H1 (cell line): ENCODE measurements around the gene P3H1. TPM values are rescaled to one million over a fixed set of nuclear protein-coding genes. Genes with fewer than 3 reads are reported as not detected.

Experiments
- CTCF ChIA-PET: fragments of 300-600 bp; sonication (Branson Sonifier 250); formaldehyde crosslinking; loops from one replicate; lab custom pipeline; 2021; ENCODE audit not compliant: partially characterized antibody; lab: Charles Lee
- POLR2A ChIA-PET: fragments of 300-600 bp; sonication (Branson Sonifier 250); formaldehyde crosslinking; loops from one replicate; lab custom pipeline; 2021; ENCODE audit warnings: inconsistent platforms; ENCODE audit not compliant: partially characterized antibody; lab: Charles Lee
- DNase-seq, 2 experiments: peaks; one replicate each; pipeline versions ENCODE4 v3.0.0 to v3.0.0-alpha.2; 2010 to 2022; ENCODE audit warnings: low spot score in 2 of 2, low read depth in 1 of 2, mixed read lengths in 1 of 2
- FAIRE-seq: peaks from 2 replicates; lab custom pipeline; 2011; peaks lifted over from hg19 to GRCh38; lab: Jason Lieb, UNC
- H2AFZ ChIP-seq: 2 replicates; pipeline ENCODE4 v1.8.1; 2012; ENCODE audit warnings: low read length, inconsistent platforms
- H2AK5ac ChIP-seq: 2 replicates; pipeline ENCODE4 v1.6.1; 2013; ENCODE audit warnings: low read depth, low read length
- H2BK120ac ChIP-seq: replicated peaks from 2 replicates; pipeline ENCODE3; 2013; ENCODE audit warnings: low read depth, low read length, inconsistent platforms
- H2BK12ac ChIP-seq: 2 replicates; pipeline ENCODE4 v1.6.1; 2013; ENCODE audit warnings: low read depth, low read length
- H2BK15ac ChIP-seq: 2 replicates; pipeline ENCODE4 v1.6.1; 2013; ENCODE audit warnings: low read length
- H2BK20ac ChIP-seq: 2 replicates; pipeline ENCODE4 v1.6.1; 2013; ENCODE audit warnings: low read length
- H2BK5ac ChIP-seq: 2 replicates; pipeline ENCODE4 v1.6.1; 2013; ENCODE audit warnings: low read depth, low read length
- H3K14ac ChIP-seq: 2 replicates; pipeline ENCODE4 v1.6.1; 2013; ENCODE audit warnings: inconsistent platforms; ENCODE audit not compliant: insufficient read length
- H3K18ac ChIP-seq: 2 replicates; pipeline ENCODE4 v1.6.1; 2013; ENCODE audit warnings: low read length; ENCODE audit errors: extremely low read depth
- H3K23ac ChIP-seq: 2 replicates; pipeline ENCODE4 v1.6.1; 2013; ENCODE audit warnings: inconsistent platforms; ENCODE audit not compliant: insufficient read length
- H3K23me2 ChIP-seq: 2 replicates; pipeline ENCODE4 v1.6.1; 2013; ENCODE audit warnings: low read depth, low read length
- H3K27ac ChIP-seq: 2 replicates; pipeline ENCODE4 v1.6.1; 2011; ENCODE audit warnings: low read depth, low read length, inconsistent platforms
- H3K27me3 ChIP-seq, 4 experiments: replicated peaks in 1 of 4; 1 replicate in 1 of 4; 2 replicates in 3 of 4; pipeline versions ENCODE4 v1.6.1 to v1.8.1; 2011 to 2013; ENCODE audit warnings: low read length in 3 of 4, mild to moderate bottlenecking in 3 of 4, inconsistent platforms in 2 of 4, mixed read lengths in 2 of 4, moderate library complexity in 1 of 4; ENCODE audit not compliant: control insufficient read depth in 3 of 4, insufficient read depth in 3 of 4; ENCODE audit errors: extremely low read depth in 1 of 4
- H3K36me3 ChIP-seq, 4 experiments: 2 replicates each; pipeline versions ENCODE4 v1.6.1 to v1.8.1; 2011 to 2013; ENCODE audit warnings: mild to moderate bottlenecking in 4 of 4, low read length in 3 of 4, moderate library complexity in 2 of 4, control low read depth in 1 of 4, inconsistent platforms in 1 of 4; ENCODE audit not compliant: insufficient read depth in 4 of 4, control insufficient read depth in 2 of 4
- H3K4ac ChIP-seq: replicated peaks from 2 replicates; pipeline ENCODE3; 2013; ENCODE audit warnings: low read length, low read depth, mixed read lengths, inconsistent platforms; ENCODE audit not compliant: insufficient read length
- H3K4me1 ChIP-seq, 4 experiments: replicated peaks in 1 of 4; 1 replicate in 1 of 4; 2 replicates in 3 of 4; pipeline versions ENCODE4 v1.6.1 to v1.8.1; 2011 to 2013; ENCODE audit warnings: low read length in 3 of 4, inconsistent platforms in 2 of 4, mixed read lengths in 1 of 4; ENCODE audit not compliant: insufficient read depth in 4 of 4, control insufficient read depth in 3 of 4
- H3K4me2 ChIP-seq, 2 experiments: 2 replicates each; pipeline versions ENCODE4 v1.6.1 to v1.8.1; 2011 to 2013; ENCODE audit warnings: low read depth in 2 of 2, low read length in 2 of 2, control low read depth in 1 of 2, inconsistent platforms in 1 of 2, mild to moderate bottlenecking in 1 of 2; ENCODE audit not compliant: insufficient read depth in 1 of 2
- H3K4me3 ChIP-seq, 4 experiments: fragments of 200-600, 300-600 bp in 1 of 4; sonication (generic), shearing (Covaris generic), sonication (Bioruptor Twin) in 1 of 4; 2 replicates each; pipeline versions ENCODE4 v1.5.1 to v1.8.1; 2011 to 2016; ENCODE audit warnings: low read length in 4 of 4, low read depth in 3 of 4, control low read depth in 2 of 4, inconsistent platforms in 2 of 4, mild to moderate bottlenecking in 2 of 4, mixed read lengths in 1 of 4, moderate library complexity in 1 of 4; ENCODE audit not compliant: insufficient read depth in 2 of 4; ENCODE audit errors: extremely low read depth in 1 of 4
- H3K56ac ChIP-seq: replicated peaks from 2 replicates; pipeline ENCODE3; 2013; ENCODE audit warnings: low read depth, mild to moderate bottlenecking, mixed read lengths, low read length, inconsistent platforms; ENCODE audit not compliant: insufficient read length
- H3K79me1 ChIP-seq: 2 replicates; pipeline ENCODE4 v1.6.1; 2013; ENCODE audit warnings: low read depth, low read length, control low read depth
- H3K79me2 ChIP-seq, 2 experiments: 2 replicates each; pipeline versions ENCODE4 v1.6.1 to v1.8.1; 2012 to 2013; ENCODE audit warnings: low read length in 2 of 2, mild to moderate bottlenecking in 2 of 2, inconsistent platforms in 1 of 2; ENCODE audit not compliant: insufficient read depth in 2 of 2, control insufficient read depth in 1 of 2
- H3K9ac ChIP-seq, 4 experiments: replicated peaks in 1 of 4; 1 replicate in 1 of 4; 2 replicates in 3 of 4; pipeline versions ENCODE4 v1.6.1 to v1.8.1; 2011 to 2013; ENCODE audit warnings: low read depth in 3 of 4, low read length in 3 of 4, control low read depth in 2 of 4, mild to moderate bottlenecking in 2 of 4, moderate library complexity in 2 of 4, inconsistent platforms in 1 of 4; ENCODE audit errors: extremely low read depth in 1 of 4
- H3K9me3 ChIP-seq, 2 experiments: 2 replicates each; pipeline versions ENCODE4 v1.6.1 to v1.8.1; 2012 to 2013; ENCODE audit warnings: mild to moderate bottlenecking in 2 of 2, moderate library complexity in 2 of 2, control low read depth in 1 of 2, inconsistent platforms in 1 of 2, low read depth in 1 of 2, low read length in 1 of 2, mixed read lengths in 1 of 2; ENCODE audit not compliant: insufficient read depth in 2 of 2
- H4K20me1 ChIP-seq, 2 experiments: replicated peaks in 1 of 2; 2 replicates each; pipeline versions ENCODE3 to v1.8.1; 2011 to 2013; ENCODE audit warnings: inconsistent platforms in 2 of 2, low read length in 2 of 2, mild to moderate bottlenecking in 1 of 2; ENCODE audit not compliant: insufficient read depth in 2 of 2, control insufficient read depth in 1 of 2
- H4K5ac ChIP-seq: 2 replicates; pipeline ENCODE4 v1.6.1; 2013; ENCODE audit warnings: low read length, low read depth, mixed read lengths, inconsistent platforms; ENCODE audit not compliant: insufficient read length
- H4K8ac ChIP-seq: 2 replicates; pipeline ENCODE4 v1.8.0; 2013; ENCODE audit warnings: mild to moderate bottlenecking, moderate library complexity, low read length, inconsistent platforms; ENCODE audit not compliant: insufficient read depth; ENCODE audit errors: extremely low read depth
- H4K91ac ChIP-seq: replicated peaks from 2 replicates; pipeline ENCODE3; 2013; ENCODE audit warnings: low read length, mixed read lengths, inconsistent platforms; ENCODE audit not compliant: insufficient read length
- EP300 ChIP-seq, 2 experiments: IDR thresholded peaks; 1 replicate in 1 of 2; 2 replicates in 1 of 2; pipeline ENCODE4 v1.6.1; 2011 to 2012; ENCODE audit warnings: low read depth in 2 of 2, low read length in 2 of 2, mild to moderate bottlenecking in 2 of 2, borderline replicate concordance in 1 of 2, inconsistent platforms in 1 of 2, moderate library complexity in 1 of 2
- RFX5 ChIP-seq: IDR thresholded peaks from 2 replicates; pipeline ENCODE4 v1.6.1; 2011; ENCODE audit warnings: low read depth, low read length, improper control_type of control experiment, borderline replicate concordance
- SIN3A ChIP-seq, 2 experiments: IDR thresholded peaks in 1 of 2; conservative IDR thresholded peaks in 1 of 2; 2 replicates each; pipeline ENCODE4 v1.6.1; 2011 to 2012; ENCODE audit warnings: low read length in 2 of 2, improper control_type of control experiment in 1 of 2, low read depth in 1 of 2, mild to moderate bottlenecking in 1 of 2
- WGBS, 2 experiments: shearing (Covaris generic) in 1 of 2; methylation state at CpG; one replicate each; pipeline versions ENCODE4 v1.1.6 to v1.1.7; 2013 to 2015; ENCODE audit warnings: low lambda C conversion rate in 2 of 2, mixed read lengths in 2 of 2, inconsistent platforms in 1 of 2, low coverage in 1 of 2, missing lambda C conversion rate in 1 of 2; ENCODE audit not compliant: insufficient replicate concordance in 2 of 2, insufficient coverage in 1 of 2, insufficient read length in 1 of 2; ENCODE audit errors: extremely low coverage in 1 of 2, missing lambda C conversion rate in 1 of 2; 5-methylcytosine and 5-hydroxymethylcytosine counted together
- polyA plus RNA-seq, 7 experiments: library from polyadenylated mRNA; depleted of rRNA in 3 of 7; stranded (reverse) in 5 of 7; unstranded in 2 of 7; fragments of >200 nt in 5 of 7; fragments of 200-250 nt in 2 of 7; gene quantifications; 1 replicate in 5 of 7; 2 replicates in 1 of 7; 4 replicates in 1 of 7; pipeline versions ENCODE4 v1.2.1 to v1.2.3, GENCODE V29; 2011 to 2013; ENCODE audit warnings: missing spikeins in 2 of 7, mixed read lengths in 2 of 7
- total RNA-seq: library from RNA; stranded (reverse); fragmentation: NEBNext Ultra II Directional; extraction: Animal tissue kit (Norgen Biotek cat#: 25700); gene quantifications from 2 replicates; pipeline ENCODE4 v1.2.1, GENCODE V29; 2021
- TF ChIP-seq, protein P1 (sequence below): IDR thresholded peaks from 2 replicates; pipeline ENCODE4 v1.6.1; 2012; ENCODE audit warnings: inconsistent platforms

Gene P3H1
- total and polyA plus RNA-seq, 2 of the 8 experiments (the other 6 are each of a cell fraction or from before 2014, with no cell fraction given), result 58.4 to 87.5 TPM

DNA sequence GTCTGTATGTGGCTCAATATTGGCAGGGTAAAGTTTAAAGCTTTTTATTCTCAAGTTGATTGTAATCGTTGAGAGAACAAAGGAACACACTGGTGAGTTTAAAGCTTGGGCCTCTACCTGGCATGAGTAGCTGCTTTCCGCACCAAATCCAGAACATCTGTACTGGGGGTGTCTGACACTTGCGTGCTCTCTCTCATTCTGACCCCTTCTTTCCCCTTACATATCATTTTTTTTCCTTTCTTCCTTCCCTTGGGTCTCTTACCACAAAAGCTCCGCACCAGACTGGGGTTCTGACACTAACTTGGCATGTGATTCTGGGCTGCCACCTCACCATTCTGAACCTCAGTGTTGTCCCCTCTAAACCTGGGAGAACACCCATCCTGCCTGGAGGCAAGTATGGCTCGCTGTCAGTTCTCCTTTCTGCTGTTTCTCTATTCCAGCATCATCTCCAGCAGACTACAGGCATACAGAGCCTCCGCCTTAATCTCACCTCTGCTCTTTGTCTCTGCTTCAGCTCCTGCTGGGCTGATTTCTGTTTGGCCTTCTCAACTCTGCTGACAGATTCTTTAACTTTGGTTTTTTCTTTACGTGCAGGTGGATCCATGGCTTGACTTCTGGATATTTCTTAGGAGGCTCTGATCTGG is 49.2 kb upstream of the P3H1 start:
- Histone ChIP-seq H3K56ac (no peak overlapping the region), H3K18ac (peak overlapping the region; percentile 48; the same call in 1 of the 2 replicates), H4K5ac (no peak overlapping the region), H3K23me2 (peaks cover 6% of the 10 kb centered on the region; the same call in 1 of the 2 replicates), H3K14ac (no peak overlapping the region), H3K9me3 (no peaks in the 10 kb centered on the region), H4K91ac (no peak overlapping the region), H2BK12ac (no peak overlapping the region), H2BK120ac (no peak overlapping the region), H3K36me3 (no peaks in the 10 kb centered on the region; a peak in 1 of 8 replicates), H3K23ac (no peak overlapping the region), H3K9ac (peak overlapping the region in 2 of 4 experiments; percentile 2 to 68; a peak in 2 of 7 replicates), H3K4me3 (peak overlapping the region; percentile 60 to 81 (median 69)), H3K4ac (no peak overlapping the region), H3K79me1 (no peaks in the 10 kb centered on the region; the same call in 1 of the 2 replicates), H2BK15ac (no peak overlapping the region), H4K20me1 (peaks cover 0 to 2% of the 10 kb centered on the region in 2 experiments), H3K27ac (peak overlapping the region; percentile 28; the same call in 1 of the 2 replicates), H3K27me3 (no peaks in the 10 kb centered on the region), H2BK5ac (peak overlapping the region; percentile 36; the same call in 1 of the 2 replicates), H2AK5ac (no peak overlapping the region), H3K79me2 (no peaks in the 10 kb centered on the region), H3K4me2 (peak overlapping the region; percentile 74 to 83), H2BK20ac (no peak overlapping the region), H2AFZ (no peak overlapping the region), H3K4me1 (peaks cover 3 to 10% (median 5%) of the 10 kb centered on the region in 4 experiments; a peak in 6 of 7 replicates), H4K8ac (no peak overlapping the region)
- DNase-seq, result peak in 1 of 2 experiments; percentile 47
- 52% methylated on average over 7 of the region's 7 CpGs; no CpG with 5 or more reads in 1 of the 2 experiments for WGBS, 2 experiments
- ChIA-PET POLR2A (interaction anchor here (0.6 to 3.8 kb wide), 18 partner anchors 9 to 552 kb away, joined by 3 to 17 read pairs (median 4); partner anchors contain the start of genes ELOVL1 and ZNF691), CTCF (interaction anchor here (0.8 to 1.6 kb wide), 5 partner anchors 20 to 50 kb away, joined by 3 to 7 read pairs (median 5); partner anchors contain the start of genes C1orf50, P3H1 and ZNF691)
- FAIRE-seq, result no peak
- TF ChIP-seq EP300 (IDR thresholded peaks at IDR 0.05; ENCODE audit: borderline replicate concordance in 1 of 2, low read depth in 2 of 2, low read length in 2 of 2) (no peak), SIN3A (conservative IDR thresholded peaks at IDR 0.05 in 1 of 2, IDR thresholded peaks at IDR 0.05 in 1 of 2; ENCODE audit: low read depth in 1 of 2, low read length in 2 of 2) (peak in 1 of 2 experiments; percentile 12; a peak in 1 of 4 replicates), RFX5 (no peak)
- TF ChIP-seq, protein P1, sequence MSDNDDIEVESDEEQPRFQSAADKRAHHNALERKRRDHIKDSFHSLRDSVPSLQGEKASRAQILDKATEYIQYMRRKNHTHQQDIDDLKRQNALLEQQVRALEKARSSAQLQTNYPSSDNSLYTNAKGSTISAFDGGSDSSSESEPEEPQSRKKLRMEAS, result no peak
